Brain pericyte (primary cell): ENCODE data around the gene SOS1.
"Not testable (repeated sequence)": the region's sequence is repeated elsewhere in the genome, so short reads cannot be mapped to it uniquely, and the experiment has no call there.

Experiments
- DNase-seq: peaks from one replicate; pipeline ENCODE4 v3.0.0-alpha.2; 2012; ENCODE audit warnings: low read depth, low spot score

SOS1 gene

GRCh38 chr2:39099870-39100728, 20.8 kb downstream of the SOS1 start:
- DNase-seq, result no peak

DNA sequence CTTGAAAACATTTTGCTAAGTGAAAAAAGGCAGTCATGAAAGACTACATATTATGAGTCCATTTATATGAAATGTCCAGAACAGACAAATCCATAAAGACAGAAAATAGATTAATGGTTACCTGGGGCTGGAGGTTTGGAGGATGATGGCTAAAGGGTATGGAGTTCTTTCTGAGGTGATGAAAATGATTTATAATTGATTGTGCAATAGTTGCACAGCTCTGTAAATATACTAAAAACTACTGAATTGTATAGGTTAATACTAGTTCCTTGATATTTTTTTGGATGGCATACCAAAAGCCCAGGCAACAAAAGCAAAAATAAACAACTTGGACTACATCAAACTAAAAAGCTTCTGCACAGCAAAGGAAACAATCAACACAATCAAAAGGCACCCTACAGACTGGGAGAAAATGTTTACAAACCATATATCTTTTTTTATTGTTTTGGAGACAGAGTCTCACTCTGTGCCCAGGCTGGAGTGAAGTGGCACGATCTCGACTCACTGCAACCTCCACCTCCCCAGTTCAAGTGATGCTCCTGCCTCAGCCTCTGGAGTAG, 21.5 kb downstream of the SOS1 start:
- no peak for DNase-seq

DNA sequence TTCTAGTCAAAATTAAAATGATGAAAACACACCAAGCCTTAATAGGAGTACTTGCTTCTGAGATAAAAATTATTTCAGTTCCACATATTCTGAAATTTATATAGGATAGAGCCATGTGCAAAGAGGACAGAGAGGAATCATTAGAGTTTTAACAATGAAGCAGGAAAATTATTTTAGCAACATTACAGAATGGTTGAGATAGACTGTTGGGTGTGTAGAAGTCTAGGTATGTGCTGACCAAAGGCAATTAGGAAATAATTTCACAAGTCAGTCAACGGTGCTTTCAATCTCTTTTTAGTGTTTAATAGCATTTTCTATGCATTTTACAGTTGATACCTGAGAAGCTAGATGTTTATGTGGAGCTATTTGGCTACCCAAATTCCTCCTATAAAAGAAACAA, 25.2 kb downstream of the SOS1 start:
- no peak for DNase-seq

DNA sequence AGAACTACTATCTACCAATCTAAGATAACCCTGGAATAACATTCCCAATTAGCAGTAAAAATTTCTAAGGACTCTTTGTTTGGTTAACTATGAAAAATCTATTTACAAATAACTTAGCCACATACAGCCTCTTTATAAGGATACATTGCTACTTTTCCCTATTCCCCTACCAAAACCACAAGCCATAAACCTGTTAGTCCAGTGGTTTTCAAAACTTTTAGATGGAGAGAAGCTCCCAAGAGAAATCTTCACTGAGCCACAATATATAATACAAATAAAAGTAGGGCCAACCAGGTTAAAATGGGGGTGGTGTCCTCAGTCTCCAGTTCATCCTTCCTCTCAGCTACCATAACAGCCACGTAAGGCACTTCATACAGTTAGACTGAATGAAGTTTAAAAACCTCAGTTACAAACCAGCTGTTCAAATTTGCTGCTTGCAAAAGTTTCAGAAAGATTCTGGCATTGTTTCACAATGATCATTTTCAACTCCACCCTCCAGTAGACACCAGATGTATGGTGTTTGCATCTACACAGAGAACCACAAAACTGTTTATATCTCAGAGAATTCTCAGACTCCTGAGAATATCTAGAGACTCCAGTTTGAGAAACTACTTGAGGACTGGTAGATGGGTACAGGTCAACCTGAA, 26.0 kb downstream of the SOS1 start:
- DNase-seq, result no peak

DNA sequence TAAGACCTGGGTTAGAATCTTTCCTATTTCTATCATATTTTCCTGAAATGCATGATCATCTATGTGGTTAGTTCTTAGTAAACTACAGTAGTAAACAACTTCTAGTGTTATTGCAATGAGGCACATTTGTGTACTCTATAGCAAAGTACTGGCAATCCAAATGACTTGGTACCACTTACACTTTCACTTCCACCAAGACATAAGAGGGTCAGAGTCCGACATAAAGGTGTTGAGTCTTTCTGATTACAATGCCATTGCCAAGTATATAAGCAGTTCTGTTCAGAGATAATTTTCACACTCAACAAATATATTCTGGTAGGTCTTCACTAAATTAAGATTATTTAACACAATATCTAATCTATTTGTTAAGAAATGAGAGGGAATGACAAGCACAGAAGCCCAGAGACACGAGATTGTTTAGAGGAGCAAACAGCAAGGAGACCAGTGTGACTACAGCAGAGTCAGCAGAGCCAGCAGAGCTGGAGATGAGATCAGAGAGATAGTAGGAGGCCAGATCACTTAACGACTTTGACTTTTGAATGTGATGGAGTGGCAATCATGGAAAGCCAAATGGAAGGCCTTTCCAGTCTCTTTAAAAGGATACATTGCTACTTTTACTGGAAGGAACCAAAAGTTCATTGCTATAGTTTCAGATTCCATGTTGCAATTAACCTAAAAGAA, 27.5 kb downstream of the SOS1 start:
- DNase-seq, result no peak

DNA sequence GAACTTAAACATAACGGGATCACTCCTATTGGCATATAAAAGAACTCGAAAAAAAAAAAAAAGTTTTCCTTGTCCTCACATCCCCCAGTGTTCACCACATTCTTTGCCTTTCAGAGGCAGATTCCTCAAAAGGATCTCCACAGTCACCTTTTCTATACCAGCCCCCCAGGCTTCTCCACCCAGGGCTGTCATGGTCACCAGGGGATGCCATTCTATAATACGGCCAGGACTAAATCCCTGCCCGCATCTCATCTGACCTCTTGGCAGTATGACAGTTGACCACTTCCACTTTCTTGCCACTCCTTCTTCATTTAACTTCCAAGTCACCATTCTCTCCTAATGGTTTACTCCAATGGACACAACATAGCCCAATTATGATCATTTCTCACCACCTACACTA, 29.3 kb downstream of the SOS1 start:
- DNase-seq, result no peak

DNA sequence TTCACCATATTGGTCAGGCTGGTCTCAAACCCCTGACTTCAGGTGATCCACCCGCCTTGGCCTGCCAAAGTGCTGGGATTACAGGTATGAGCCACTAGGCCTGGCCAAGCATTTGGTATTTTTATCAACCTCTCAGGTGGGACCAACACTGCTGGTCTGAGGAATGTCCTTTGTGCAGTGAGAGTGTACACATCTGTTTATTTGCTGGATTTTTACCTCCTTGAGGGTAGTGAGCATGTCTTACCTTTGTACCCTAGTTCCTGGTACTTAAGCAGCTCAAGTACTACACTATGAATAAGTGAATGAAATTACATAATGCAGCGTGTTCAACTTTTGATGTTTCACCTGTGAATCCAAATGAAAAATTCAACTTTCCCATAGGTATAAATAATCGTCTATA, 29.8 kb downstream of the SOS1 start:
- no peak for DNase-seq

DNA sequence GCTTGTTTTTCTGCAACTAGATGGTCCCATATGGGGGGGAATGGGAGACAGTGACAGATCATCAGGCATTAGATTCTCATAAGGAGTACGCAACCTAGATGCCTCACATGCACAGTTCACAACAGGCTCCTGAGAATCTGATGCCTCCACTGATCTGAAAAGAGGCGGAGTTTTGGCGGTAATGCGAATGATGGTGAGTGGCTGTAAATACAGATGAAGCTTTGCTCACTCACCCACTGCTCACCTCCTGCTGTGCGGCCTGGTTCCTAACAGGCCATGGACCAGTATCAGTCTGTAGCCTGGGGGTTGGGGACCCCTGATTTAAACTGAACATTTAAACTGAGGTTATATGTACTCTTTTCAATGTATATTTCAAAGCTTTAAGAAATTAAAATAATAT, 40.7 kb downstream of the SOS1 start:
- DNase-seq, result no peak

DNA sequence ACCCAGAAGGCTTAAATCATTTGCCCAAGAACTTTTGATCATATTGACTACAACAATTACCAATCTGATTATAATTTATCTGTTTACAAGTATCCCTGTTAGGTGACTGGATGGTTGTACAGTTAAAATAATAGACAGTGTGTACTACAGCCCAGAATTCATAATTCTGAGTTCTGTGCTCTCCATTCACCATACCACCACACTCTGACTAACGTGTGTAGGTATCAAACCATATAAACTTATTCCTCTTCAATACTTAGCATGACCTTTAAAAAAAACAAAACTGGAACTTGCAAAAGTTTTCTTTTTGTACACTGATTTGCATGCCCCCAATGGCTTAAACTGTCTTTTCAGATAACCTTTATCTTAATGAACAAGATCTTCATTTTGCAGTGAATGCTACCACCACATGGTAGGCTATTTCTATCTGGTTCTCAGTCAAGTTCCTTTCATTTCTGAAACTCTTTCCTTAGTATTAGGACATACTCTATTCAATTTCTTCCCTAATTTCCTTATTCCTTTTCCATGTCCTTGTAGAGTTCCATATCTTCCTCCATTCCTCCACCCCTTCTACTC, 50.9 kb downstream of the SOS1 start:
- no peak for DNase-seq

GRCh38 chr2:39069136-39069515, 51.7 kb downstream of the SOS1 start:
- no peak for DNase-seq

GRCh38 chr2:39068299-39069135, 52.3 kb downstream of the SOS1 start:
- no peak for DNase-seq

DNA sequence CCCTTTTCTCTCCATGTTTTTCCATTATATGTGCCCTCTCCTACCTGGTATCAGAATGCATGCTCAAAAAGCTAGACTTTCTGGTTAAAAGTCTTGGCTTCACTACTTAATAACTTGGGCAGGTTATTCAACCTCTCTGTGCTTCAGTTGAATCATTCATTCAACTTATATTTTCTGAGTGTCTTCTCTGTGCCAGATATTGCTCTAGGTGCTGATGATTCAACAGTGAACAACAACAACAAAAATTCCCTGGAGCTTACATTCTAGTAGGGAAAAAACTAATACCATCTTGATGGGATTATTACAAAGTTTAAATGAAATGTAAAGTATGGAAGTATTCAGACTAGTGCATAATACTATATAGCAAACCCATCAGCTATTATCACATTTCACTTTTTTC, 55.2 kb downstream of the SOS1 start:
- DNase-seq, result no peak

GRCh38 chr2:39062320-39062719, 58.5 kb downstream of the SOS1 start:
- DNase-seq, result no peak

GRCh38 chr2:39061280-39061679, 59.6 kb downstream of the SOS1 start:
- DNase-seq, result no peak

- DNase-seq, result peak; percentile 12
Observed at GRCh38 chr2:39059366-39059952, 61.4 kb downstream of the SOS1 start.

GRCh38 chr2:39058101-39058500, 62.8 kb downstream of the SOS1 start:
- DNase-seq, result no peak

DNA sequence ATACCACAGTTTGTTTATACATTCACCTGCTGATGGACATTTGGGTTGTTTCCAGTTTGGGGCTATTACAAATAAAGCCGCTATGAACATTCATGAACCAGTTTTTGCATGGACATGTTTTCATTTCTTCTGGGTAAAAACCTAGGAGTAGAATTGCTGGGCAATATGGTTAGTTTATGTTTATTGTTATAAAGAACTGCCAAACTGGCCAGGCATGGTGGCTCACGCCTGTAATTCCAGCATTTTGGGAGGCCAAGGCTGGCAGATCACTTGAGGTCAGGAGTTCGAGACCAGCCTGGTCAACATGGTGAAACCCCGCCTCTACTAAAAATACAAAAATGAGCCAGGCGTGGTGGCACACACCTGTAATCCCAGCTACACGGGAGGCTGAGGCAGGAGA, 68.2 kb downstream of the SOS1 start:
- not testable (repeated sequence) for DNase-seq

GRCh38 chr2:39050109-39050508, 70.7 kb downstream of the SOS1 start:
- no peak for DNase-seq

GRCh38 chr2:39039072-39039471, 81.8 kb downstream of the SOS1 start:
- no peak for DNase-seq

DNA sequence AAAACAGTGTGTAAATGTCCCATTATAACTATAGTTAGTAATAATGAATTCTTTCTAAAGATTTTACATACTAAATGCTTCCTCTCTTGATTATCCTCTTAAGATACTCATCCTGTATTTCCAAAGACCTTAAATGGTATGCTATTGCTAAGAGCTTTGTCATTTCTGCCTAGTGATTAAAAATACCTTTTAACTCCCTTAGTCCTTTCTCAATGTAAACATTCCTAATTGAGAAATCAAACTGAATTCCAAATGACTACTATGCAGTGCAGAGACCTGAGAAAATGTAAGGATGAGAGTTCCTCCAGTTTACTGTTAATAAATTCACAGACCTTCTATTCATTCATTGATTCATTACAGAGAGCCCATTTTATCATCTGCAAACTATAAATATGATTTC, 86.9 kb downstream of the SOS1 start:
- DNase-seq, result no peak

- no peak for DNase-seq
Observed at GRCh38 chr2:39027421-39027820, 93.4 kb downstream of the SOS1 start.
